GM12872 (cell line): ENCODE measurements around the gene L3MBTL4.

Experiments
- CTCF ChIP-seq: IDR thresholded peaks from 3 replicates; pipeline ENCODE4 v1.5.1; 2011; ENCODE audit warnings: low read depth, mild to moderate bottlenecking, low read length, moderate library complexity; ENCODE audit not compliant: insufficient read depth

Gene L3MBTL4

DNA sequence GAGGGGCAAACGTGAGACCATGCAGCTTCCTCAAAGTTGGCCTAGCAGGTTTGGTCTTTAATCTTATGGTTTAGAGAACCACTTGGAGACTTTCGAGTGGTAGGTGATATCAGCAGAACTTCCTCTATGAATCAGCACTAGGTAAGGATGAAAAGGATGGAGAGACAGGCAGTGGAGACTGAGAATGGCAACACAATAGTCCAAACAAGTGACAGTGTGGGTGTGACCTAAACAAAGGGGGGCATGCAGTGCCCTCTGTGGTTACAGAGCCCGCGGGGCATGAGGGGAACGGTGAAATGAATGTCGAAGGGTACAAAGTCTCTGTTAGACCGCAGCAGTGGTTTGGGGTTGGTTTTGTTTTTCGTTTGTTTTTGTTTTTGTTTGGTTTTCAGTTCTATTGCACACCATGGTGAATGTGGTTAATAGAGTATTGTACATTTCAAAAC, 143.9 kb downstream of the L3MBTL4 start:
- TF ChIP-seq CTCF, result no peak

DNA sequence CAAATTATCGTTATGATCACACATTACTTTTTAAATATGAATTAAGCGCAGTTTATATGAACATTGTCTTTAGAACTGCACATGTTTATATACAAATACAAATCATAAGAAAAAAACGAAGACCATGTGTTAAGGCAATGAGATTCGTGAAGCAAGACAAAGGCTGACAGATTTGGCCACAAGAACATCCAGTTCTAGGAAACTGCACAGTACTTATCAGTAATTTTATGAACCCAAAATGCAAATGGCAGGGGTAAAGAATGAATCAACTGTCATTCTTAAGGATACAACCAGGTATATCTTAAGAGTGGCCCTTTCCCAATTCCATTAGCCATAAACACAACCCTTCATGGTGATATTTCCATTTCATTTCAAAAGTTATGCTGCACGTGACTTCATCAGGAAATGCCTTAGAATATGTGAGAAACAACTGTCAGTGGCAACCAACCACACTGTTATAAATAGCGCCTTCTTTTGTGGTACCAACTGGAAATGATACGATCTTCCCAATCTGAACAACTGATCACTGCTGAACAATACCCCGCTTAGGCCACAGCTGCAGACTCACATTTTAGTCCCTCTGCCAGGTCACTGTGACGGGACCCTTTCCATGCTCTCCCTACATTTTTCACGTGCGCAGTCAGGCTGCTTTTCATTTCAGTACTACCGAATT, 144.9 kb downstream of the L3MBTL4 start:
- no peak for TF ChIP-seq CTCF

- no peak for TF ChIP-seq CTCF
Observed at GRCh38 chr18:6266212-6266611, 148.5 kb downstream of the L3MBTL4 start.

DNA sequence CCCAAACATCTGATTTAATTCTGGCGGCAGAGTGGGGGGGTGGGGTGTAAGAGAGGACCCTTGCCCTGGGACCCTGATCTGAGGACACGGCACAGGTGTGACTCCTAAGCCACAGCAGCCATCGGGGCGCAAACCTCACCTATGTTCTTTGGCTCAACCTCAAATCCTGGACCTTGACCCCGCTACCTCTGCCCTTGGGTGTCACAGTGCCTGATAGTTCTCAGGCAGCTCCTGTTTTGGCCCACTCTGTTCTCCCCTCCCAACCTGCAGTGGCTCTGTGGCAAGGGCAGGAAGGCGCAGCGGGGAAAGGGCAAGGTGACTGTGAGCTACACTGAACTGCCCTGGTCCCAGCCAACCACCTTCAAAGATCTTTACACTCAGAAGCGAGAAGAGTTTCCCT, 152.8 kb downstream of the L3MBTL4 start:
- no peak for TF ChIP-seq CTCF

GRCh38 chr18:6257950-6258349, 156.8 kb downstream of the L3MBTL4 start:
- no peak for TF ChIP-seq CTCF

DNA sequence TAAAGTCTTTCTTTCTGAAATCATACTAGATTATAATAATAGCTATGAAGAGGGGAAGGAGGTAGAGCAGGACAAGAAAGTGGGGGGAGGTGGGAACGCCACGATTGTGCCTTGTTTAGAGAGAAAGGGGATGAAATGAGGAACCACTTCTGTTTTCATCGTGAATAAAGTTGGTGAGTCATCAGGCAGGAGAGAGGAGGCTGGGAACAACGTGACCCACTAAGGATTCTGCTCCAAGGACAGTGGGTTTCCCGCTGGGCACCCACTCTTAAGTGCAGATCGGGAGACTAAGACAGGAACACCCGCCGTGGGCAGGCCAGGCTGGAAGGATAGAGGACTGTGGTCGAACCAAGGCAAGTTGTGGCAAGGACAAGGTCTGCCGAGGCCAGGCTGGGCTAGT, 158.2 kb downstream of the L3MBTL4 start:
- no peak for TF ChIP-seq CTCF

GRCh38 chr18:6255886-6256285, 158.8 kb downstream of the L3MBTL4 start:
- no peak for TF ChIP-seq CTCF
